Measurements from ENCODE around the gene SHISAL1.

Gene SHISAL1

DNA sequence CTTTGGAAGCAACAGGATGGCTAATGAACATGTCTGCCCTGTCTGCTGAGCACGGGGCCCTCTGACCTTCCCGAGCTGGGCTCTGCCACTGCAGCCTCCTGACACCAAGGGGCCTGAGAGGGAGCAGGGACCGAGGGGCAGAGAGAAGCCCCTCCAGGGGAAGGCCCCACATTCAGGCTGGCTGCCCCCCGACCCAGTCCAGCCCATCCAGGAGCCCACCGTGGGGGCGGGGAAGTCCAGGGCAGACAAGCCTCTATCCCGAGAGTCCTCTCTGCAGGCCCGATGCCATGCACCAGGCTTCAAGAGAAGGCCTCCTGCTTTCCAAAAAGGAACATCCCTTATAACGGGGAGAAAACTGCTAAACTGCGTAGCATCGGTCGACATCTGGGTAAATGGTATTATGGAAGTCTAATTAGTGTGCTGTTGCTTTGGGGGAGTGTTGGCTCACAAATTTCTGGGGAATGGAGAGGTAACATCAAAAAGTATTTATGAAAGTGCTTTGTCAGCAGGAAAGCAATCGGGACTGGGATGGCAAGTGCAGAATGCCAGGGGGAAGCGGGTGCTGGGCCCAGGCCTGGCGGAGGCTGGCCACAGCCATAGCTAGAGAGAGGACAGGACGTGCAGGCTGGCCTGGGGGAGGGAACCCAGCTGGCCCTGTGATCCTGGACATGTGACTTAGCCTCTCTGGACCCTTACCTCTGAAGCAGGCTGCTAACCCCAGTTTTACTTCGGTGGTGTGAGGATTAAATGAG is 5.3 kb upstream of the SHISAL1 start:
- TF ChIP-seq ZFP30 (CRISPR knock-in tag; IDR thresholded peaks at IDR 0.05) (no peak), ZFP3 (CRISPR knock-in tag; IDR thresholded peaks at IDR 0.05) (no peak), TCF4 (CRISPR knock-in tag; IDR thresholded peaks at IDR 0.05; ENCODE audit: borderline replicate concordance) (no peak)
- ATAC-seq = no peak

DNA sequence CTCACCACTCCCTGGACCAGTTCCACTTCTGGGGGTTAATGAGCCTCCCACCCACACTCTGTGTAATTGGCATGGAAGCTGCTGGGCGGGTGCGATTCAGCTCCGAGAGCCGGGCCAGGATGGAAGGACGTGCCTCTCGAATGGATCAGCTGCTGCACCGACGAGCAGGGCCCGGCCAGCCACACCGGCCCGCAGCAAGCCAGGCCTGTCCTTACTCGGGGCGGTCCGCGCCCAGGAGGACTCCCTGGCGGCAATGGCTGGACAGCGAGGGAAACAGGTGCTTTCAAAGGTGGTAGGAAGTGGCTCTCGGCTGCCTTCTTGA is 4.3 kb upstream of the SHISAL1 start:
- TF ChIP-seq ZFP30 (CRISPR knock-in tag; IDR thresholded peaks at IDR 0.05) (no peak), ZFP3 (CRISPR knock-in tag; IDR thresholded peaks at IDR 0.05) (no peak), TSHZ2 (CRISPR knock-in tag; IDR thresholded peaks at IDR 0.05) (no peak), TCF4 (CRISPR knock-in tag; IDR thresholded peaks at IDR 0.05; ENCODE audit: borderline replicate concordance) (no peak), BACH2 (CRISPR knock-in tag; IDR thresholded peaks at IDR 0.05; ENCODE audit: borderline replicate concordance) (no peak), CSRNP3 (CRISPR knock-in tag; IDR thresholded peaks at IDR 0.05) (no peak), OSR1 (CRISPR knock-in tag; IDR thresholded peaks at IDR 0.05) (no peak), GLIS3 (CRISPR knock-in tag; IDR thresholded peaks at IDR 0.05) (no peak), ZC3H10 (CRISPR knock-in tag; IDR thresholded peaks at IDR 0.05) (no peak), CSDC2 (CRISPR knock-in tag; IDR thresholded peaks at IDR 0.05) (no peak)
- no peak for ATAC-seq

DNA sequence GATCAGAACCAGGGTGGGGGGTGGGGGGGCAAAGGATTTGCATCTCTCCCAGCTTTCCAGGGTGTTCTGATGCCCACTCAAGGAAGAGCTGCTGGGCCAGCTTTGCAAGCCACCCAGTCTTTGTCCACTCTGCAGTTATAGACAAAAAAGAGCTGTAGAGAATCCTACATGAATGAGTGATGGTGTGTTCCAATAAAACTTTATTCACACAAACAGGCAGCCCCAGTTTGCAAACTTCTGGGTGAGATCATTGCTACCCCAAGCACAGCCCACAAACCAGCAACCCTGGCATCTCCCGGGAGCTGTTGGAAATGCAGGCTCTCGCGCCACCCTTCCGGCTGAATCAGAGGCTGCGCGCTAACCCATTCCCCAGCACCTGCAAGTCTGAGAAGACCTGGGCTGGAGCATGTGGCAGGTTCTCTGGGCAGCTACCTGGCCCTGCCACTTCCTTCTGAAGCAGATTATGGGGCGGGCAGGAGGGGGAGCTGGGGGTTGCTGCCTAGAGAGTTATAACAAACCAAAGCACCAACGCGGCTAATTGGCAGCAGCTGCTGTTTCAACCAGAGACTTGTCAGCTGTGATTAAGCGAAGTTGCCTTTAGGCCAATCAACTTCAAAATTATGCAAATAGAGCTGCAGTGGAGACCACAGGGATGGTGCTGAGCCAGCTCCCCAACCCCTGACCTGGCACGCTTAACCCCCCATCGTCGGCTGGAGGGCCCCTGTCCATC is 3.8 kb upstream of the SHISAL1 start:
- ATAC-seq = no peak

DNA sequence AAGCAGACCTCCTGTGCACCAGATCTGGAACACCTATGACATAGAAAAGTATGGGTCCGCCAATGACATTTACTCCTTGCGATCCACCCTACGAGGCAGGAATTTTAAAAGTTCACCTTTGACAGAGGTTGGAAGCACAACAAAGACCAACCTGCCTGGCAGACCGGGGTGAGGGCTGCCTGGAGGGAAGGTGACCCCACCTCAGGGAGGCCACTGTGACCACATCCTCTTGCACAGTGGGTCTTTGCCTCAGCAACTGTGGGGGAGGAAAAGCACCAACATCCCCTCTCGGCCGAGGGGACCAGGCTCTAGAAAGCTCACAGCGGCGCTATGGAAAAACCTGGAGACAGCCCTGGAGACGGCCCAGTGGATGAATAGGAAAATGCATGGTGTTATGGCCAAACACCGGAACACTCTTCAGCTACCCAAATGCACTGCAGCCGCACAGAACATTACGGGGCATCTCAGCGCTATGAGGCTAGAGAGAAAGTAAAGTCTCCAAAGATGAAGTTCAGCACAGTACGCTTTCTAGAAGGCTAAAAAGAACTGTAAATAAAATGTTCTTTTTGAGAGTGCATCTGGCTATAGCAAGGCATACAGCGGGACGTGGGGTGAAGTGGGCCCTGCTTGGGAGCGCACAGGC is 1.8 kb upstream of the SHISAL1 start:
- no peak for ATAC-seq
- TF ChIP-seq ESRRG (CRISPR knock-in tag; IDR thresholded peaks at IDR 0.05) = no peak
- TF ChIP-seq CSDC2 (CRISPR knock-in tag; IDR thresholded peaks at IDR 0.05) = no peak
- TF ChIP-seq SNAI2 (CRISPR knock-in tag; IDR thresholded peaks at IDR 0.05) = no peak
- TF ChIP-seq, protein P1, sequence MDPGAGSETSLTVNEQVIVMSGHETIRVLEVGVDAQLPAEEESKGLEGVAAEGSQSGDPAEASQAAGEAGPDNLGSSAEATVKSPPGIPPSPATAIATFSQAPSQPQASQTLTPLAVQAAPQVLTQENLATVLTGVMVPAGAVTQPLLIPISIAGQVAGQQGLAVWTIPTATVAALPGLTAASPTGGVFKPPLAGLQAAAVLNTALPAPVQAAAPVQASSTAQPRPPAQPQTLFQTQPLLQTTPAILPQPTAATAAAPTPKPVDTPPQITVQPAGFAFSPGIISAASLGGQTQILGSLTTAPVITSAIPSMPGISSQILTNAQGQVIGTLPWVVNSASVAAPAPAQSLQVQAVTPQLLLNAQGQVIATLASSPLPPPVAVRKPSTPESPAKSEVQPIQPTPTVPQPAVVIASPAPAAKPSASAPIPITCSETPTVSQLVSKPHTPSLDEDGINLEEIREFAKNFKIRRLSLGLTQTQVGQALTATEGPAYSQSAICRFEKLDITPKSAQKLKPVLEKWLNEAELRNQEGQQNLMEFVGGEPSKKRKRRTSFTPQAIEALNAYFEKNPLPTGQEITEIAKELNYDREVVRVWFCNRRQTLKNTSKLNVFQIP (CRISPR knock-in tag; IDR thresholded peaks at IDR 0.05; ENCODE audit: borderline replicate concordance, low read depth) = no peak
- no peak for TF ChIP-seq BACH2 (CRISPR knock-in tag; IDR thresholded peaks at IDR 0.05; ENCODE audit: borderline replicate concordance)

More for the DNA sequence above, 3.8 kb upstream of the SHISAL1 start:
- no peak for TF ChIP-seq ZNF565 (CRISPR knock-in tag; conservative IDR thresholded peaks at IDR 0.05; ENCODE audit: low read depth)

DNA sequence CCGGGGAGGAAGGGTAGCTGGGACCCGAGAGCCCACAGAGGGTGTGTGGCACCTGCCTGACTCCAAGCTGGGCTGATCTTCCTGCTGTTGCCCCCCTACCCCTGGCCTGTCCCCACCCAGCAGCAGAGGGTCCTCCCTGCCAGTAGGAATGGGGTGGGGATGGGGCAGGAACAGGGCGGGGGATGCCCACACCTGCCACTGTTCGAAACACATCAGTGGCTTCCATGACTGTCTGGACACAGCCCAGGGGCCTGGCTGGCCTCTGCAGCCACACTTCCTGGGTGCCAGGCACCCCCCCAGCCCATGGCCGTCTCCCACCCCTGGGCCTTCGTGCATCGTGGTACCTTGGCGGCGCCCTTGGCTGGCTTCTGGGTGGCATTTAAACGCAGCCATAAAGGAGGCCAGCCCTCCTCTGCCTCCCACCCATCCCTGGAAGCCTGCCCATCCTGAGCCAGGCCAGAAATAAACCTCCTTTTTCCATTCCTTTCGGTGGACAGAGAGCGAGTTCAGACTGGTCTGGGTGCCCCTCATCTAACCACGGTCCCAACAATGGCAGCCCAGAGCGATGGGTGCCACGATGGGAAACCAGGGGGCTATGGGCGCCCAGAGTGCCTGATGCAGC is 745 bp upstream of the SHISAL1 start:
- no peak for ATAC-seq
- TF ChIP-seq PATZ1 (CRISPR knock-in tag; IDR thresholded peaks at IDR 0.05; ENCODE audit: borderline replicate concordance) (no peak), GLIS3 (CRISPR knock-in tag; IDR thresholded peaks at IDR 0.05) (no peak), ZNF8 (CRISPR knock-in tag; IDR thresholded peaks at IDR 0.05) (no peak), ISL1 (CRISPR knock-in tag; IDR thresholded peaks at IDR 0.05) (no peak), SNAI2 (CRISPR knock-in tag; IDR thresholded peaks at IDR 0.05) (no peak), CSDC2 (CRISPR knock-in tag; IDR thresholded peaks at IDR 0.05) (no peak), TCF4 (CRISPR knock-in tag; IDR thresholded peaks at IDR 0.05; ENCODE audit: borderline replicate concordance) (no peak), RARB (CRISPR knock-in tag; IDR thresholded peaks at IDR 0.05) (no peak), CSRNP3 (CRISPR knock-in tag; IDR thresholded peaks at IDR 0.05) (no peak)
- TF ChIP-seq, protein P2, sequence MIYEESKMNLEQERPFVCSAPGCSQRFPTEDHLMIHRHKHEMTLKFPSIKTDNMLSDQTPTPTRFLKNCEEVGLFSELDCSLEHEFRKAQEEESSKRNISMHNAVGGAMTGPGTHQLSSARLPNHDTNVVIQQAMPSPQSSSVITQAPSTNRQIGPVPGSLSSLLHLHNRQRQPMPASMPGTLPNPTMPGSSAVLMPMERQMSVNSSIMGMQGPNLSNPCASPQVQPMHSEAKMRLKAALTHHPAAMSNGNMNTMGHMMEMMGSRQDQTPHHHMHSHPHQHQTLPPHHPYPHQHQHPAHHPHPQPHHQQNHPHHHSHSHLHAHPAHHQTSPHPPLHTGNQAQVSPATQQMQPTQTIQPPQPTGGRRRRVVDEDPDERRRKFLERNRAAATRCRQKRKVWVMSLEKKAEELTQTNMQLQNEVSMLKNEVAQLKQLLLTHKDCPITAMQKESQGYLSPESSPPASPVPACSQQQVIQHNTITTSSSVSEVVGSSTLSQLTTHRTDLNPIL (CRISPR knock-in tag; IDR thresholded peaks at IDR 0.05; ENCODE audit: low read depth) = no peak
